Upper lobe of left lung (tissue), 6 donors: ENCODE data around the gene CELSR1. TPM values are rescaled to one million over a fixed set of nuclear protein-coding genes. Genes with fewer than 3 reads are reported as not detected.

Source experiments
- ATAC-seq, 2 donors: fragments of 200-7000 bp; cut with Tn5 transposase; one replicate each; pipeline ENCODE4 v1.9.1; 2022; ENCODE audit warnings: mild to moderate bottlenecking in 2 of 2, moderate library complexity in 2 of 2; ENCODE audit not compliant: low FRiP score in 2 of 2
- DNase-seq, 2 donors: peaks; one replicate each; pipeline ENCODE4 v3.0.0-alpha.2; 2019 to 2020
- H3K27ac ChIP-seq, 4 donors: fragments of 200-600 bp; sonication (generic); one replicate each; pipeline ENCODE4 v1.5.1; 2016 to 2019
- H3K27me3 ChIP-seq, 4 donors: fragments of 200-600 bp; sonication (generic); one replicate each; pipeline ENCODE4 v1.5.1; 2017 to 2019
- H3K36me3 ChIP-seq, 4 donors: fragments of 200-600 bp; sonication (generic); one replicate each; pipeline ENCODE4 v1.5.1; 2016 to 2019
- H3K4me1 ChIP-seq, 4 donors: fragments of 200-600 bp; sonication (generic); one replicate each; pipeline ENCODE4 v1.5.1; 2018 to 2019
- H3K4me3 ChIP-seq, 4 donors: fragments of 200-600 bp; sonication (generic); one replicate each; pipeline ENCODE4 v1.5.1; 2017 to 2019; ENCODE audit warnings: mild to moderate bottlenecking in 2 of 4, moderate library complexity in 1 of 4
- H3K9me3 ChIP-seq, 4 donors: fragments of 200-600 bp; sonication (generic); one replicate each; pipeline ENCODE4 v1.5.1; 2018 to 2019
- CTCF ChIP-seq, 6 experiments: fragments of 450-650 bp in 4 of 6; fragments of 200-600 bp in 2 of 6; sonication (generic) in 2 of 6; IDR thresholded peaks; one replicate each; pipeline ENCODE4 v1.5.1; 2016 to 2019; ENCODE audit warnings: antibody characterized with exemption in 6 of 6
- EP300 ChIP-seq, 4 donors: sonication (generic); formaldehyde crosslinking; IDR thresholded peaks; one replicate each; pipeline ENCODE4 v1.5.1; 2017; ENCODE audit warnings: antibody characterized with exemption in 4 of 4, control low read depth in 2 of 4
- POLR2A ChIP-seq, 4 donors: fragments of 450-650 bp; IDR thresholded peaks; one replicate each; pipeline ENCODE4 v1.5.1; 2016 to 2017; ENCODE audit warnings: antibody characterized with exemption in 4 of 4, mild to moderate bottlenecking in 2 of 4
- POLR2AphosphoS5 ChIP-seq, 2 donors: sonication (generic); formaldehyde crosslinking; IDR thresholded peaks; one replicate each; pipeline ENCODE4 v1.5.1; 2017; ENCODE audit warnings: antibody characterized with exemption in 2 of 2
- WGBS, 2 donors: methylation state at CpG; one replicate each; pipeline ENCODE4 v1.1.5; 2017 to 2018; 5-methylcytosine and 5-hydroxymethylcytosine counted together
- total RNA-seq, 6 donors: library from RNA; depleted of rRNA in 4 of 6; stranded (reverse); fragments of >200 nt in 4 of 6; gene quantifications; one replicate each; pipeline versions ENCODE4 v1.1.0 to v1.2.1, GENCODE V29; 2016 to 2021
- donor health status: DM: no; HTN: no; CAD: no; lungs with moderate emphysema.
- donor health status: DM: no; HTN: yes; CAD: no; lungs with severe emphysema.

The CELSR1 gene
- total RNA-seq, 6 donors from 2014 or later: 45.1 to 145 (median 80.1) TPM

- Histone ChIP-seq H3K9me3 (no peaks in the 10 kb centered on the region), H3K36me3 (peaks cover 0 to 3% (median 0%) of the 10 kb centered on the region in 4 donors), H3K27ac (no peak overlapping the region), H3K4me1 (peaks cover 0 to 23% (median 12%) of the 10 kb centered on the region in 4 donors), H3K4me3 (no peak overlapping the region), H3K27me3 (no peaks in the 10 kb centered on the region)
- no peak for DNase-seq
- ATAC-seq: no peak
- 93 to 96% methylated on average over 9 to 26 of the region's 27 CpGs for WGBS, 2 donors
- TF ChIP-seq CTCF (IDR thresholded peaks at IDR 0.05) (no peak), POLR2AphosphoS5 (IDR thresholded peaks at IDR 0.05) (no peak), EP300 (IDR thresholded peaks at IDR 0.05) (no peak), POLR2A (IDR thresholded peaks at IDR 0.05) (no peak)
Observed at GRCh38 chr22:46381731-46382130, 155.7 kb downstream of the CELSR1 start.

- WGBS, 2 donors: 50 to 53% methylated on average over 5 of the region's 5 CpGs
- H3K9me3 ChIP-seq: peaks cover 0 to 3% (median 1%) of the 10 kb centered on the region in 4 donors
- ATAC-seq: no peak
Observed at GRCh38 chr22:46381142-46381541, 156.3 kb downstream of the CELSR1 start.

DNA sequence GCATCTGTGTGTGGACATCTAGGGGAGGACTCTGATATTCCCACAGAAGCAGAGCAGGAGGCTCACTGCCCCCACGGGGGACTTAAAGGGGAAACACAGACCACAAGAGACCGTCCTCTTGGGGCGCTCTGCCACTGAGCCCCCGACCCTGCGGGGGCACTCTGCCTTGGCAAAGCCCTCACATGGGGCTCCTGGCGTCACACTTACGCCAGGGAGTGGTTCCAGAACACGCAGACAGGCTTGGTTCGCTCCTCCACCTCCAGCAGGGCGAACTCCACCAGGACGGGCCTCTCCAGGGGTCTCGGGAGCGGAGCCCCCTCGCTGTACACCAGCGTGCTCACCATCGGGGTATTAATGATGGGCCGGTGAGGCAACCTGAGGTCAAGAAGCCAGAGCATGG lies 156.8 kb downstream of the CELSR1 start:
- no peaks in the 10 kb centered on the region for H3K27me3 ChIP-seq
- H3K9me3 ChIP-seq: peaks cover 0 to 6% (median 3%) of the 10 kb centered on the region in 4 donors
- H3K4me1 ChIP-seq: peaks cover 0 to 35% (median 12%) of the 10 kb centered on the region in 4 donors
- 89 to 95% methylated on average over 4 to 17 of the region's 17 CpGs for WGBS, 2 donors
- no peak overlapping the region for H3K4me3 ChIP-seq
- DNase-seq (no peak), ATAC-seq (no peak)
- H3K36me3 ChIP-seq: peaks cover 0 to 3% (median 0%) of the 10 kb centered on the region in 4 donors
- no peak for TF ChIP-seq POLR2AphosphoS5 (IDR thresholded peaks at IDR 0.05)
- TF ChIP-seq EP300 (IDR thresholded peaks at IDR 0.05): no peak
- TF ChIP-seq CTCF (IDR thresholded peaks at IDR 0.05): no peak
- no peak for TF ChIP-seq POLR2A (IDR thresholded peaks at IDR 0.05)
- H3K27ac ChIP-seq: peak overlapping the region in 3 of 4 donors; percentile 73 to 91 (median 84)

More at GRCh38 chr22:46381142-46381541, 156.3 kb downstream of the CELSR1 start:
- H3K27ac ChIP-seq: no peak overlapping the region
- no peaks in the 10 kb centered on the region for H3K27me3 ChIP-seq
- no peak overlapping the region for H3K4me3 ChIP-seq
- peaks cover 0 to 3% (median 0%) of the 10 kb centered on the region in 4 donors for H3K36me3 ChIP-seq
- TF ChIP-seq POLR2A (IDR thresholded peaks at IDR 0.05) (no peak), CTCF (IDR thresholded peaks at IDR 0.05) (no peak), POLR2AphosphoS5 (IDR thresholded peaks at IDR 0.05) (no peak), EP300 (IDR thresholded peaks at IDR 0.05) (no peak)
- no peak for DNase-seq
- H3K4me1 ChIP-seq: peaks cover 0 to 29% (median 12%) of the 10 kb centered on the region in 4 donors

GRCh38 chr22:46380069-46380468 lies 157.4 kb downstream of the CELSR1 start:
- no peak for DNase-seq
- TF ChIP-seq EP300 (IDR thresholded peaks at IDR 0.05) (no peak), POLR2A (IDR thresholded peaks at IDR 0.05) (no peak), POLR2AphosphoS5 (IDR thresholded peaks at IDR 0.05) (no peak), CTCF (IDR thresholded peaks at IDR 0.05) (no peak)
- peaks cover 0 to 37% (median 12%) of the 10 kb centered on the region in 4 donors for H3K4me1 ChIP-seq
- peak overlapping the region in 3 of 4 donors; percentile 73 to 91 (median 84) for H3K27ac ChIP-seq
- ATAC-seq: no peak
- WGBS, 2 donors: 78 to 80% methylated on average over 13 to 19 of the region's 19 CpGs
- peaks cover 0 to 6% (median 3%) of the 10 kb centered on the region in 4 donors for H3K9me3 ChIP-seq
- peaks cover 0 to 3% (median 0%) of the 10 kb centered on the region in 4 donors for H3K36me3 ChIP-seq
- H3K27me3 ChIP-seq: no peaks in the 10 kb centered on the region
- H3K4me3 ChIP-seq: no peak overlapping the region
